Measurements from ENCODE around the gene KCNH1. TPM values are rescaled to one million over a fixed set of nuclear protein-coding genes. Genes with fewer than 3 reads are reported as not detected.
A peak's percentile ranks its signal among the peaks of the same experiment; 100 is the strongest.

KCNH1 gene
- polyA plus RNA-seq, 1 of the 3 experiments (the other 2 are of a cell fraction) = 0.08 TPM

GRCh38 chr1:211035821-211036380, 98.0 kb downstream of the KCNH1 start:
- Histone ChIP-seq H3K9me2 (no peaks in the 10 kb centered on the region), H3F3A (replicated peaks; ENCODE audit: insufficient read depth) (peaks cover 5% of the 10 kb centered on the region), H3K27me3 (ENCODE audit: insufficient read depth) (no peaks in the 10 kb centered on the region), H2AFZ (ENCODE audit: low read depth) (peak overlapping the region; percentile 9; the same call in 1 of the 2 replicates), H3K9me3 (no peaks in the 10 kb centered on the region), H3K4me2 (no peak overlapping the region), H3K36me3 (replicated peaks in 1 of 2; ENCODE audit: control insufficient read depth in 1 of 2, insufficient read depth in 2 of 2, low read length in 1 of 2) (no peaks in the 10 kb centered on the region), H3K4me3 (ENCODE audit: low read depth in 2 of 2, low read length in 1 of 2) (no peak overlapping the region), H3K27ac (ENCODE audit: low read depth in 2 of 2, low read length in 1 of 2) (0 out of 4 replicates have a peak overlapping the region, but pooled peaks of 1 of the 2 experiments have one; percentile 79), H3K4me1 (ENCODE audit: control insufficient read depth in 1 of 2, insufficient read depth in 2 of 2, low read depth in 1 of 2, low read length in 1 of 2) (0 out of 4 replicates have a peak, but pooled peaks cover 0 to 6% of the 10 kb centered on the region in 2 experiments), H3K79me2 (ENCODE audit: insufficient read depth) (no peaks in the 10 kb centered on the region), H3K9ac (no peak overlapping the region), H4K20me1 (ENCODE audit: insufficient read depth) (no peaks in the 10 kb centered on the region)
- no peak for DNase-seq
- ChIA-PET CTCF (interaction anchor here (1.3 kb wide), 1 partner anchor 98 kb away, joined by 5 read pairs; the partner anchor contains the start of gene KCNH1), POLR2A (no interaction called here)
- no peak for TF ChIP-seq IRF3 (IDR thresholded peaks at IDR 0.05; ENCODE audit: low read depth, low read length)
- TF ChIP-seq FOXM1 (IDR thresholded peaks at IDR 0.05; ENCODE audit: low read depth) = no peak
- no peak for TF ChIP-seq FOXJ3 (CRISPR knock-in tag; IDR thresholded peaks at IDR 0.05)
- no peak for TF ChIP-seq NRF1 (IDR thresholded peaks at IDR 0.05; ENCODE audit: low read depth, low read length)
- TF ChIP-seq TCF12 (IDR thresholded peaks at IDR 0.05) = no peak
- WGBS (ENCODE audit: low lambda C conversion rate) = 88% methylated on average over 3 of the region's 3 CpGs

GRCh38 chr1:211033921-211034525, 99.9 kb downstream of the KCNH1 start:
- no peak for DNase-seq
- Histone ChIP-seq H3K27me3 (ENCODE audit: insufficient read depth) (no peaks in the 10 kb centered on the region), H4K20me1 (ENCODE audit: insufficient read depth) (no peaks in the 10 kb centered on the region), H3K9me2 (no peaks in the 10 kb centered on the region), H3K9ac (no peak overlapping the region), H3K36me3 (replicated peaks in 1 of 2; ENCODE audit: control insufficient read depth in 1 of 2, insufficient read depth in 2 of 2, low read length in 1 of 2) (no peaks in the 10 kb centered on the region), H3K9me3 (no peaks in the 10 kb centered on the region), H3K4me3 (ENCODE audit: low read depth in 2 of 2, low read length in 1 of 2) (no peak overlapping the region), H3K4me2 (no peak overlapping the region), H3K27ac (ENCODE audit: low read depth in 2 of 2, low read length in 1 of 2) (no peak overlapping the region), H2AFZ (ENCODE audit: low read depth) (no peak overlapping the region), H3F3A (replicated peaks; ENCODE audit: insufficient read depth) (peaks cover 5% of the 10 kb centered on the region), H3K4me1 (ENCODE audit: control insufficient read depth in 1 of 2, insufficient read depth in 2 of 2, low read depth in 1 of 2, low read length in 1 of 2) (0 out of 4 replicates have a peak, but pooled peaks cover 0 to 6% of the 10 kb centered on the region in 2 experiments), H3K79me2 (ENCODE audit: insufficient read depth) (no peaks in the 10 kb centered on the region)
- CTCF ChIA-PET = interaction anchor here (1.2 kb wide), 1 partner anchor 11 kb away, joined by 3 read pairs; no protein-coding TSS in a partner anchor
- TF ChIP-seq YY1 (IDR thresholded peaks at IDR 0.05; ENCODE audit: low read depth) = no peak
- no peak for TF ChIP-seq TCF12 (IDR thresholded peaks at IDR 0.05)
- TF ChIP-seq CHD2 (IDR thresholded peaks at IDR 0.05; ENCODE audit: low read length, partially characterized antibody) = no peak
- no peak for TF ChIP-seq MEF2A (IDR thresholded peaks at IDR 0.05; ENCODE audit: borderline replicate concordance, low read depth)
- no peak for TF ChIP-seq NRF1 (IDR thresholded peaks at IDR 0.05; ENCODE audit: low read depth, low read length)
- TF ChIP-seq FOXM1 (IDR thresholded peaks at IDR 0.05; ENCODE audit: low read depth) = no peak
- TF ChIP-seq GABPA (IDR thresholded peaks at IDR 0.05; ENCODE audit: low read depth) = no peak
- TF ChIP-seq EZH2phosphoT487 (IDR thresholded peaks at IDR 0.05; ENCODE audit: borderline replicate concordance, low read depth) = no peak
- no peak for TF ChIP-seq JUND (IDR thresholded peaks at IDR 0.05)
- 85% methylated on average over 2 of the region's 2 CpGs for WGBS (ENCODE audit: low lambda C conversion rate)
- POLR2A ChIA-PET = no interaction called here
